H1 (cell line): ENCODE results near the gene RBP5. TPM values are rescaled to one million over a fixed set of nuclear protein-coding genes. Genes with fewer than 3 reads are reported as not detected.

Experiments used
- CTCF ChIA-PET: fragments of 300-600 bp; sonication (Branson Sonifier 250); formaldehyde crosslinking; loops from one replicate; lab custom pipeline; 2021; ENCODE audit not compliant: partially characterized antibody; lab: Charles Lee
- POLR2A ChIA-PET: fragments of 300-600 bp; sonication (Branson Sonifier 250); formaldehyde crosslinking; loops from one replicate; lab custom pipeline; 2021; ENCODE audit warnings: inconsistent platforms; ENCODE audit not compliant: partially characterized antibody; lab: Charles Lee
- DNase-seq, 2 experiments: peaks; one replicate each; pipeline versions ENCODE4 v3.0.0 to v3.0.0-alpha.2; 2010 to 2022; ENCODE audit warnings: low spot score in 2 of 2, low read depth in 1 of 2, mixed read lengths in 1 of 2
- FAIRE-seq: peaks from 2 replicates; lab custom pipeline; 2011; peaks lifted over from hg19 to GRCh38; lab: Jason Lieb, UNC
- H2AFZ ChIP-seq: 2 replicates; pipeline ENCODE4 v1.8.1; 2012; ENCODE audit warnings: low read length, inconsistent platforms
- H2AK5ac ChIP-seq: 2 replicates; pipeline ENCODE4 v1.6.1; 2013; ENCODE audit warnings: low read depth, low read length
- H2BK120ac ChIP-seq: replicated peaks from 2 replicates; pipeline ENCODE3; 2013; ENCODE audit warnings: low read depth, low read length, inconsistent platforms
- H2BK12ac ChIP-seq: 2 replicates; pipeline ENCODE4 v1.6.1; 2013; ENCODE audit warnings: low read depth, low read length
- H2BK15ac ChIP-seq: 2 replicates; pipeline ENCODE4 v1.6.1; 2013; ENCODE audit warnings: low read length
- H2BK20ac ChIP-seq: 2 replicates; pipeline ENCODE4 v1.6.1; 2013; ENCODE audit warnings: low read length
- H2BK5ac ChIP-seq: 2 replicates; pipeline ENCODE4 v1.6.1; 2013; ENCODE audit warnings: low read depth, low read length
- H3K14ac ChIP-seq: 2 replicates; pipeline ENCODE4 v1.6.1; 2013; ENCODE audit warnings: inconsistent platforms; ENCODE audit not compliant: insufficient read length
- H3K18ac ChIP-seq: 2 replicates; pipeline ENCODE4 v1.6.1; 2013; ENCODE audit warnings: low read length; ENCODE audit errors: extremely low read depth
- H3K23ac ChIP-seq: 2 replicates; pipeline ENCODE4 v1.6.1; 2013; ENCODE audit warnings: inconsistent platforms; ENCODE audit not compliant: insufficient read length
- H3K23me2 ChIP-seq: 2 replicates; pipeline ENCODE4 v1.6.1; 2013; ENCODE audit warnings: low read depth, low read length
- H3K27ac ChIP-seq: 2 replicates; pipeline ENCODE4 v1.6.1; 2011; ENCODE audit warnings: low read depth, low read length, inconsistent platforms
- H3K27me3 ChIP-seq, 4 experiments: replicated peaks in 1 of 4; 1 replicate in 1 of 4; 2 replicates in 3 of 4; pipeline versions ENCODE4 v1.6.1 to v1.8.1; 2011 to 2013; ENCODE audit warnings: low read length in 3 of 4, mild to moderate bottlenecking in 3 of 4, inconsistent platforms in 2 of 4, mixed read lengths in 2 of 4, moderate library complexity in 1 of 4; ENCODE audit not compliant: control insufficient read depth in 3 of 4, insufficient read depth in 3 of 4; ENCODE audit errors: extremely low read depth in 1 of 4
- H3K36me3 ChIP-seq, 4 experiments: 2 replicates each; pipeline versions ENCODE4 v1.6.1 to v1.8.1; 2011 to 2013; ENCODE audit warnings: mild to moderate bottlenecking in 4 of 4, low read length in 3 of 4, moderate library complexity in 2 of 4, control low read depth in 1 of 4, inconsistent platforms in 1 of 4; ENCODE audit not compliant: insufficient read depth in 4 of 4, control insufficient read depth in 2 of 4
- H3K4ac ChIP-seq: replicated peaks from 2 replicates; pipeline ENCODE3; 2013; ENCODE audit warnings: low read length, low read depth, mixed read lengths, inconsistent platforms; ENCODE audit not compliant: insufficient read length
- H3K4me1 ChIP-seq, 4 experiments: replicated peaks in 1 of 4; 1 replicate in 1 of 4; 2 replicates in 3 of 4; pipeline versions ENCODE4 v1.6.1 to v1.8.1; 2011 to 2013; ENCODE audit warnings: low read length in 3 of 4, inconsistent platforms in 2 of 4, mixed read lengths in 1 of 4; ENCODE audit not compliant: insufficient read depth in 4 of 4, control insufficient read depth in 3 of 4
- H3K4me2 ChIP-seq, 2 experiments: 2 replicates each; pipeline versions ENCODE4 v1.6.1 to v1.8.1; 2011 to 2013; ENCODE audit warnings: low read depth in 2 of 2, low read length in 2 of 2, control low read depth in 1 of 2, inconsistent platforms in 1 of 2, mild to moderate bottlenecking in 1 of 2; ENCODE audit not compliant: insufficient read depth in 1 of 2
- H3K4me3 ChIP-seq, 4 experiments: fragments of 200-600, 300-600 bp in 1 of 4; sonication (generic), shearing (Covaris generic), sonication (Bioruptor Twin) in 1 of 4; 2 replicates each; pipeline versions ENCODE4 v1.5.1 to v1.8.1; 2011 to 2016; ENCODE audit warnings: low read length in 4 of 4, low read depth in 3 of 4, control low read depth in 2 of 4, inconsistent platforms in 2 of 4, mild to moderate bottlenecking in 2 of 4, mixed read lengths in 1 of 4, moderate library complexity in 1 of 4; ENCODE audit not compliant: insufficient read depth in 2 of 4; ENCODE audit errors: extremely low read depth in 1 of 4
- H3K56ac ChIP-seq: replicated peaks from 2 replicates; pipeline ENCODE3; 2013; ENCODE audit warnings: low read depth, mild to moderate bottlenecking, mixed read lengths, low read length, inconsistent platforms; ENCODE audit not compliant: insufficient read length
- H3K79me1 ChIP-seq: 2 replicates; pipeline ENCODE4 v1.6.1; 2013; ENCODE audit warnings: low read depth, low read length, control low read depth
- H3K79me2 ChIP-seq, 2 experiments: 2 replicates each; pipeline versions ENCODE4 v1.6.1 to v1.8.1; 2012 to 2013; ENCODE audit warnings: low read length in 2 of 2, mild to moderate bottlenecking in 2 of 2, inconsistent platforms in 1 of 2; ENCODE audit not compliant: insufficient read depth in 2 of 2, control insufficient read depth in 1 of 2
- H3K9ac ChIP-seq, 4 experiments: replicated peaks in 1 of 4; 1 replicate in 1 of 4; 2 replicates in 3 of 4; pipeline versions ENCODE4 v1.6.1 to v1.8.1; 2011 to 2013; ENCODE audit warnings: low read depth in 3 of 4, low read length in 3 of 4, control low read depth in 2 of 4, mild to moderate bottlenecking in 2 of 4, moderate library complexity in 2 of 4, inconsistent platforms in 1 of 4; ENCODE audit errors: extremely low read depth in 1 of 4
- H3K9me3 ChIP-seq, 2 experiments: 2 replicates each; pipeline versions ENCODE4 v1.6.1 to v1.8.1; 2012 to 2013; ENCODE audit warnings: mild to moderate bottlenecking in 2 of 2, moderate library complexity in 2 of 2, control low read depth in 1 of 2, inconsistent platforms in 1 of 2, low read depth in 1 of 2, low read length in 1 of 2, mixed read lengths in 1 of 2; ENCODE audit not compliant: insufficient read depth in 2 of 2
- H4K20me1 ChIP-seq, 2 experiments: replicated peaks in 1 of 2; 2 replicates each; pipeline versions ENCODE3 to v1.8.1; 2011 to 2013; ENCODE audit warnings: inconsistent platforms in 2 of 2, low read length in 2 of 2, mild to moderate bottlenecking in 1 of 2; ENCODE audit not compliant: insufficient read depth in 2 of 2, control insufficient read depth in 1 of 2
- H4K5ac ChIP-seq: 2 replicates; pipeline ENCODE4 v1.6.1; 2013; ENCODE audit warnings: low read length, low read depth, mixed read lengths, inconsistent platforms; ENCODE audit not compliant: insufficient read length
- H4K8ac ChIP-seq: 2 replicates; pipeline ENCODE4 v1.8.0; 2013; ENCODE audit warnings: mild to moderate bottlenecking, moderate library complexity, low read length, inconsistent platforms; ENCODE audit not compliant: insufficient read depth; ENCODE audit errors: extremely low read depth
- H4K91ac ChIP-seq: replicated peaks from 2 replicates; pipeline ENCODE3; 2013; ENCODE audit warnings: low read length, mixed read lengths, inconsistent platforms; ENCODE audit not compliant: insufficient read length
- ATF2 ChIP-seq: IDR thresholded peaks from 2 replicates; pipeline ENCODE4 v1.6.1; 2012; ENCODE audit warnings: low read length, inconsistent platforms
- CBX5 ChIP-seq: fragments of 300-800, 300-1000 bp; sonication (generic); IDR thresholded peaks from 2 replicates; pipeline ENCODE4 v1.7.1; 2016; ENCODE audit warnings: antibody characterized with exemption, low read length, low read depth
- KDM4A ChIP-seq: IDR thresholded peaks from one replicate; pipeline ENCODE4 v1.7.1; 2012; ENCODE audit warnings: low read depth, mild to moderate bottlenecking, moderate library complexity, low read length, inconsistent platforms; ENCODE audit not compliant: severe bottlenecking
- KDM5A ChIP-seq: fragments of 200-600 bp; IDR thresholded peaks from 2 replicates; pipeline ENCODE4 v1.7.1; 2012; ENCODE audit warnings: mild to moderate bottlenecking, low read length, inconsistent platforms, mixed read lengths
- MAFK ChIP-seq: IDR thresholded peaks from 2 replicates; pipeline ENCODE4 v1.6.1; 2012; ENCODE audit warnings: low read depth, mild to moderate bottlenecking, improper control_type of control experiment, low read length
- SIRT6 ChIP-seq: IDR thresholded peaks from one replicate; pipeline ENCODE4 v1.7.1; 2012; ENCODE audit warnings: low read length, inconsistent platforms
- SP1 ChIP-seq: IDR thresholded peaks from 2 replicates; pipeline ENCODE4 v1.6.1; 2011; ENCODE audit warnings: low read depth, low read length
- SRF ChIP-seq: IDR thresholded peaks from 2 replicates; pipeline ENCODE4 v1.6.1; 2011; ENCODE audit warnings: mild to moderate bottlenecking, low read depth, low read length, moderate library complexity
- SUZ12 ChIP-seq: fragments of 200-600 bp; sonication (generic); IDR thresholded peaks from 2 replicates; pipeline ENCODE4 v1.6.1; 2012; ENCODE audit warnings: mild to moderate bottlenecking, inconsistent platforms, low read length, moderate library complexity, mixed read lengths
- TEAD4 ChIP-seq: IDR thresholded peaks from 2 replicates; pipeline ENCODE4 v1.6.1; 2012; ENCODE audit warnings: low read depth, low read length, inconsistent platforms, mixed read lengths
- USF2 ChIP-seq: IDR thresholded peaks from 2 replicates; pipeline ENCODE4 v1.6.1; 2011; ENCODE audit warnings: low read length, improper control_type of control experiment
- WGBS, 2 experiments: shearing (Covaris generic) in 1 of 2; methylation state at CpG; one replicate each; pipeline versions ENCODE4 v1.1.6 to v1.1.7; 2013 to 2015; ENCODE audit warnings: low lambda C conversion rate in 2 of 2, mixed read lengths in 2 of 2, inconsistent platforms in 1 of 2, low coverage in 1 of 2, missing lambda C conversion rate in 1 of 2; ENCODE audit not compliant: insufficient replicate concordance in 2 of 2, insufficient coverage in 1 of 2, insufficient read length in 1 of 2; ENCODE audit errors: extremely low coverage in 1 of 2, missing lambda C conversion rate in 1 of 2; 5-methylcytosine and 5-hydroxymethylcytosine counted together
- polyA plus RNA-seq, 7 experiments: library from polyadenylated mRNA; depleted of rRNA in 3 of 7; stranded (reverse) in 5 of 7; unstranded in 2 of 7; fragments of >200 nt in 5 of 7; fragments of 200-250 nt in 2 of 7; gene quantifications; 1 replicate in 5 of 7; 2 replicates in 1 of 7; 4 replicates in 1 of 7; pipeline versions ENCODE4 v1.2.1 to v1.2.3, GENCODE V29; 2011 to 2013; ENCODE audit warnings: missing spikeins in 2 of 7, mixed read lengths in 2 of 7
- total RNA-seq: library from RNA; stranded (reverse); fragmentation: NEBNext Ultra II Directional; extraction: Animal tissue kit (Norgen Biotek cat#: 25700); gene quantifications from 2 replicates; pipeline ENCODE4 v1.2.1, GENCODE V29; 2021

The RBP5 gene
- total and polyA plus RNA-seq, 2 of the 8 experiments (the other 6 are each of a cell fraction or from before 2014, with no cell fraction given) = 1.2 to 1.9 TPM

- no peak overlapping the region for H3K14ac ChIP-seq
- no peak overlapping the region for H3K27ac ChIP-seq
- peaks cover 0 to 3% of the 10 kb centered on the region in 2 experiments; a peak in 2 of 4 replicates for H3K9me3 ChIP-seq
- H2BK120ac ChIP-seq = no peak overlapping the region
- H3K56ac ChIP-seq = no peak overlapping the region
- no peak overlapping the region for H2BK5ac ChIP-seq
- no peak overlapping the region for H3K4ac ChIP-seq
- no peak for FAIRE-seq
- no peak overlapping the region for H2BK20ac ChIP-seq
- H4K5ac ChIP-seq = no peak overlapping the region
- H2BK12ac ChIP-seq = no peak overlapping the region
- no peak overlapping the region for H4K8ac ChIP-seq
- peaks cover 0 to 6% of the 10 kb centered on the region in 2 experiments for H4K20me1 ChIP-seq
- no peak overlapping the region for H3K4me3 ChIP-seq
- ChIA-PET POLR2A (interaction anchor here (0.8 to 2.7 kb wide), 5 partner anchors 9 to 158 kb away, joined by 3 to 13 read pairs (median 5); partner anchors contain the start of genes C12orf57, C1R and RNU7-1), CTCF (interaction anchor here (0.5 to 2.6 kb wide), 8 partner anchors 9 to 137 kb away, joined by 3 to 28 read pairs (median 4); partner anchors contain the start of genes C1R and C1S)
- peaks cover 0 to 11% (median 2%) of the 10 kb centered on the region in 4 experiments; a peak in 4 of 8 replicates for H3K36me3 ChIP-seq
- no peak for DNase-seq
- no peaks in the 10 kb centered on the region for H3K27me3 ChIP-seq
- no peak overlapping the region for H3K4me2 ChIP-seq
- H2BK15ac ChIP-seq = no peak overlapping the region
- no peaks in the 10 kb centered on the region for H3K79me2 ChIP-seq
- no peak overlapping the region for H3K23ac ChIP-seq
- H2AFZ ChIP-seq = no peak overlapping the region
- H3K23me2 ChIP-seq = no peaks in the 10 kb centered on the region
- no peak overlapping the region for H3K18ac ChIP-seq
- H3K9ac ChIP-seq = no peak overlapping the region
- H2AK5ac ChIP-seq = no peak overlapping the region
- 92% methylated on average over 10 of the region's 10 CpGs; no CpG with 5 or more reads in 1 of the 2 experiments for WGBS, 2 experiments
- peaks cover 0 to 2% (median 0%) of the 10 kb centered on the region in 4 experiments; a peak in 1 of 7 replicates for H3K4me1 ChIP-seq
- H3K79me1 ChIP-seq = peaks cover 2% of the 10 kb centered on the region; the same call in 1 of the 2 replicates
- no peak overlapping the region for H4K91ac ChIP-seq
- TF ChIP-seq ATF2 (no peak), SUZ12 (no peak), CBX5 (no peak), USF2 (no peak), SIRT6 (no peak), SRF (no peak), KDM4A (no peak), MAFK (no peak), TEAD4 (no peak), KDM5A (no peak), SP1 (no peak)
These were observed 27.0 kb downstream of the RBP5 start for GRCh38 chr12:7101694-7102131.
